Measurements from ENCODE around the gene WNK2.
"Not testable (repeated sequence)": the region's sequence is repeated elsewhere in the genome, so short reads cannot be mapped to it uniquely, and the experiment has no call there.

WNK2 gene

DNA sequence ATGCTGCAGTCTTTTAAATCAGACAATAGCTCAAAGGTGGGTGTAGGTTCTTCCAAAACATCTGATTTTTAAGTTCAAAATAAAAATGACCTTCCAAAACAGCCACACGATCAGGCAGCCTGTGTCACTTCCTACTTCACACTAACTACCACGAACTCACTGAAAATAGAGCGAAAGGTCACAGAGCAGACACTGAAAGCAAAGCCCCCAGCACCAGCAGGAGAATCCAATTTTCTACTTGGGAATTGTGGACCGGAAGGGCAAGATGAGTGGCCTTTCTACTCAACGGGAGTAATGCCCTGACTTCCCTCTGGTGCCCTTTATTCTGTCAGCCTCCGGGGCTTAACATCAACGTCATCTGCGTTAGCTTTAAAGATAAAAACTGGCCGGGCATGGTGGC lies 159.7 kb downstream of the WNK2 start:
- no peak for DNase-seq

DNA sequence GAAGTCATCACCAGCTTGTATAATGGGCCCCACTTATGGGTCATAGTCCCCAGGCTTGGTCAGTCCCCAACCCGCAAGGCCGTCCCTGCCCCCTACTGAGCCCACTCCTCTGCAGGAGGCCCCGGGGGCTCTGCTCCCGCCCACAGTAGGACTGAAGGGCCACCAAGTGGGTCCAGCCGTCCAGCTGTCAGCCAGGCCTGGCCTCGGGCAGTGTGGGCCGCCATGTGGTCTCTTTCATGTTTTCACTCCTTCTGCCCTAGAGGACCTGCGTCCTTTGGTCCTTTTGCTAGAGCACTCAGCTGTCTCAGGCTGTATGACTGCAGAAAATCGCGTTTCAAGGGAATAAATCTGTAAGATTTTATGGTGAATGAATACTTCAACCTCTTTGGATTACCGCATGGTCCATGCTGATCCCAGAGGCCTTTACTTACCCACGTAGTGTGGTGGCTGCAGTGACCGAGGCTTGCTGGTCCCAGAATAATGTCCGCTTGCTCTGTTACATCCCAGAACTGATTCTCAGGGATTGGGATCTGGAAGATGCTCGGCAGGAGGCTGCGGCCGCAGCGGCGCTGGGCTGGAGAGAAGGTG lies 161.8 kb downstream of the WNK2 start:
- no peak for DNase-seq

DNA sequence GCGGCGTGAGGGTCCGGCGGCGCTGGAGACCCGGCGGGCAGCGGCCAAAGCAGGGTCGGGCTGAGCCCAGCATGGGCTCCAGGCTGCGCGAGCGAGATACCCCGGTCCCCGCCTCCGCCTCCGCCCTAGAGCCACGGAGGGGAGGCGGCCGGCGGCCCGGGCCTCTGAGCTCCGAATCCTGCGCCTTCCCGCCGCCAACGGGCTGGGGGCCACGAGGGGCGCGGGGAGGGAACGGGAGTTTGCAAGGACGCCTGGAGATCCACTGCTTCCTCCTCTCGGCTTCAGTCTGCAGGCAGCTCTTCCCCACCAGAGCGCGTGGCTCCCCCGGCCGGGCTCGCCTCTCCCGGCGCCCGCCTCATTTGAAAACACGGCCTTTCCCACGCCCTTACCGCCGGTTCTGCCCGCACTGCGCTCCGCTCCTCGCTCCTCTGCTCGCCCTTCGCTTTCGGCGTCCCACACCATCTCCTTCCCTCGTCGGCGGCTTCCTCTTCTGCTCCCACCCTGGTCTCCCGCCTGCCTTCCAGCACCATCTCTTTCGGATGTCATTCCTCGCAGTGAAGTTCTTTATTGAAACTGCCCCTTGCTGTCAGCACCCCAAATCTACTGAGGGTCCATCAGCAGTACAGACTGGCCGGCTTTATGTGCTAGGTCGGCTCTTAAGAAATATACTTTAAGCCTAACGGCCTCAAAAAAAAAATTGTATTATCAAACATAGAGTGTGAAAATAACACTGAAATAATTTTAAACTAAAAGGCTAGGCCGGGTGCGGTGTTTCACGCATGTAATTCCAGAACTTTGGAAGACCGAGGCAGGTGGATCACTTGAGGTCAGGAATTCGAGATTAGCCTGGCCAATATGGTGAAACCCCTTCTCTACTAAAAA lies 162.5 kb downstream of the WNK2 start:
- no peak for DNase-seq

DNA sequence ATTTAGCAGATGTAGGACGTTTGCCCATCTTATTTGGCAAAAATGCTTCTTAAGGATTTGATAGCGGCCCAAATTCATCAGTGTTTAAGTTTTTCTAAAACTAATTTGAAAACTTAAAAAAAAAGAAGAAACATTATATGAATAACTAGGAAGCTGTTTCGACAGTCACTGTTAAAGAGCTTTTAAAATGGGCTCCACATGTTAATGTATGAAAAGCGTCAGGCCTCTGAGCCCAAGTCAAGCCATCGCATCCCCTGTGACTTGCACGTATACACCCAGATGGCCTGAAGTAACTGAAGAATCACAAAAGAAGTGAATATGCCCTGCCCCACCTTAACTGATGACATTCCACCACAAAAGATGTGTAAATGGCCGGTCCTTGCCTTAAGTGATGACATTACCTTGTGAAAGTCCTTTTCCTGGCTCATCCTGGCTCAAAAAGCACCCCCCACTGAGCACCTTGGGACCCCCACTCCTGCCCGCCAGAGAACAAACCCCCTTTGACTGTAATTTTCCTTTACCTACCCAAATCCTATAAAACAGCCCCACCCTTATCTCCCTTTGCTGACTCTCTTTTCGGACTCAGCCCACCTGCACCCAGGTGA lies 163.5 kb downstream of the WNK2 start:
- not testable (repeated sequence) for DNase-seq

DNA sequence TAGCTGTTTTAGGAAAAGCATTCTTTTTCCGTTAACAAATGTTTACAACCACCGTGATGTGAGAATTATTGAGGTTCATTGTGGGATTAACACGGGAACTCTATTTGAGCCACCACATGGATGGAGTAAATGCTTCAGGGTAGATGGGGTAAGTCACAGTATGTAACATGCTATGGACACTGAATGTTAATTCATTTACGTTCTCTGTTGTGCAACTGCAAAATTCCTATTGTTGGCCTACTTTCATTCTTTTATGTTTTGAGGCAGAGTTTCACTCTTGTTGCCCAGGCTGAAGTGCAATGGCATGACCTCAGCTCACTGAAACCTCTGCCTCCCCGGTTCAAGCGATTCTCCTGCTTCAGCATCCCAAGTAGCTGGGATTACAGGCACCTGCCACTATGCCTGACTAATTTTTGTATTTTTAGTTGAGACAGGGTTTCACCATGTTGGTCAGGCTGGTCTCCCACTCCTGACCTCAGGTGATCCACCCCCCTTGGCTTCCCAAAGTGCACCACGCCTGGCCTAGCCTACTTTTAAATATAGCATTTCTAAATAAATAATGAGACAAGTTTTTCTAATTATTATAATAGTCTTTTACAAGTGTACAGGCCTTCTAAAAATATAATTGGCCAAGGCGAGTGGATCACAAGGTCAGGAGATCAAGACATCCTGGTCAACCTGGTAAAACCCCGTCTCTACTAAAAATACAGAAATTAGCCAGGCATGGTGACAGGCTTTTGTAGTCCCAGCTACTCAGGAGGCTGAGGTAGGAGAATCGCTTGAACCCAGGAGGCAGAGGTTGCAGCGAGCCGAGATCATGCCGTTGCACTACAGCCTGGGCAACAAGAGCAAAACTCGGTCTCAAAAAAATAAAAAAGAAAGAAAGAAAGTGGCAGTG lies 169.7 kb downstream of the WNK2 start:
- DNase-seq = not testable (repeated sequence)

DNA sequence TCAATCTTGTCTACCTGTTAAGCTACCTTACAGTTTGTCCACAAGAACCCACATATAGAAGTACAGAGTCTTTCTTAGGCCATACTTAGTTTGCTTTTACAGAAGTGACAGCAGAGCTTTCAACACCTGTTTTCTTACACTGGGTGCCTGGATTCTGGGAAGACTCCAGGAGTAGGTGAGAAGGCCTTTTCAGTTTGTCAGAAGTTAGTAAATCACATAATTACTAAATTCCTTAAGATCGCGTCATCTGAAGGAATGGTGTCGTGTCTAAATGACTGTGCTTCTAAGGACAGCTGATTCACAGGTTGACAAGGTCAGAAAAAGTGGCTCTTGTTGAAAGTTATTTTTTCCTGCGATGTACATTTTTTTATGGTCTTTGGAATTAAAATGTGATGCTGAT lies 170.5 kb downstream of the WNK2 start:
- peak; percentile 4 for DNase-seq

DNA sequence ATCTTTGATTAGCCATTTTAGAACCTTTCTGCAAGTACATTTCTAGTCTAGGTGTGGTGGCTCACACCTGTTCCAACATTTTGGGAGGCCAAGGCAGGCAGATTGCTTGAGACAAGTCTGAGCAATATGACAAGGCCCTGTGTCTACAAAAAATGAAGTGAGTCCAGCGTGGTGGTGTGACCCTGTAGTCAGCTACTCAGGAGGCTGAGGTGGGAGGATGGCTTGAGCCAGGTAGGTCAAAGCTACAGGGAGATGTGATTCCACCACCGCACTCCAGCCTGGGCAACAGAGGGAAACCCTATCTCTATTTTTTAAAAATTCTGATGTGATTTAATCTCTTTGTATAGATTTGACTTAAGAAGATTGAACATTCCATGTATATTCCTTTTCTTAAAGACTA lies 171.9 kb downstream of the WNK2 start:
- no peak for DNase-seq

DNA sequence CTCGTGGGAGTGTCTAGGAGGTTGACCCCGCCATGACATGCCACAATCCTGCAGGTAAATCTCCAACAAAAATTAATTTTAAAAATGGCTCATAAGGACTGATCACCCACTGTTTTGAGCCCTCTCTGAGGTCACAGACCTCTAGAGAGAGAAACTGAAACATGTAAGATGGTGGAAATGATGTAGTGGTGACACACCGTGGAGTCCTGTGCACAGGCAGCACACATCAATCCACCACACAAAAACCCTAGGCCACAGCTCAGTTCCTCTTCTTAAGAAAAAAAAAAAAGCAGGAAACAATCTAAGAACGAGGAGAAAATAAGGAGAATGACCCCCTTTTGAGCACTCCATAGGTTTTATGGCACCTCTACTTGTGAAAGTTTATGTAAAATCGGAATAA lies 173.7 kb downstream of the WNK2 start:
- no peak for DNase-seq

DNA sequence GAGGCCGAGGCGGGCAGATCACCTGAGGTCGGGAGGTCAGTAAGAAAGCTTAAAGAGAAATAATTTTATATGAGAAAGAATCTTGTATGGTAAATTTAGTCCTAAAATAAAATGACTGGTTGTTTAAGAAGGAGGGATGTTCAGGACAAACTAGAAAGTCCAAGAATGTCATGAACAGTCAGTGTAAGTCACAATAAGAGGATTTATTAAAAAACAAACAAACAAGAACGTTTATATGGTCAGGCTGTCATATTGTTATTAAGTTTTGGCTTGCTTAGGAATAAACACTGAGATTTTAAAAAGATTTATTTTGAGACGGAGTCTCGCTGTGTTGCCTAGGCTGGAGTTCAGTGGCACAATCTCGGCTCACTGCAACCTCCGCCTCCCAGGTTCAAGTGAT lies 176.0 kb downstream of the WNK2 start:
- DNase-seq = not testable (repeated sequence)

DNA sequence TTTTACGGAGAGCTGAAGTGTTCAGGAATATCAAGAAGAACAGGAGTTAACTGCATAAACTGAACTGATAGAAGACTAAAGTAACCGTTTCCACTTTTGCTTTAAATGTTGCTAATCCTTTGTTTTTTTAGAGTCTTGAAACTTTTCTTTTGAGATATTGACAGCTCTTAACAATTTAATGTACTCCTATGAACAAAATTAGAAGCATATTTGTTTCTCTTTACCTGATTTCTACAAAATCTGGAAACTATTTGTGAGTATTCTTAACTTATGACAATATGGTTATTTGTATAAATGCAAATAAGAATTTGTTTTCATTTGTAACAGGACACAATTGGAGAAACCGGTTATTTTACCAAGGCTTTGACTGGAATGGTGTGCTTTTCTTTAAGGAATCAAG lies 178.1 kb downstream of the WNK2 start:
- DNase-seq = no peak

DNA sequence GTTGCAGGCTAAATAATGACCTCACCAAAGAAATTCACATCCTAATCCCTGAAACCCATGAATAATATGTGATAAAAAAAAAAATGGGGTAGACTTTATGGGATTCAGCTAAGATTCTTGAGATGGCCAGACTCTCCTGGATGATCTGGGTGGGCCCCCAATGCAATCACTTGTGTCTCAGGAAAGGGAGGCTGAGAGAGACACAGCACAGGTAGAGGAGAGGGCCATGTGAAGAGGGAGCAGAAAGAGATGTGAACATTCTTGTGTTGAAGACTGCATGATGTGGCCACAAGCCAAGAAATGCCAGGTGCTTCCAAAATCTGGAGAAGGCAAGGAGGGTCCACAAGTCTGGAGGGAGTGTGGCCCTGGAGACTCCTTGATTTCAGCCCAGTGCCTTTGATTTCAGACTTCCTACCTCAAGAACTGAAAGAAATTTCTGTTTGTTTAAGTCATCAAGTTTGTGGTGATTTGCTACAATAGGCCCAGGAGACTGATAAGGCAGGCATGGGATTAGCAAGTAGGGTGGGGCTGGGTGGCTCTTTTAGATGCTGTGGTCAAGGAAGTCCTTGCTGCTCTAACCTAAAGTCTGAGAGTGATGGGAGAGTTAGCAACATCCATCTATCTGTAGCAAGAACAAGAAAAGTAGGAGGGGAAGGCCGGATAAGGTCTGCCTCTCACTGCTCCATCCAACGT lies 180.9 kb downstream of the WNK2 start:
- no peak for DNase-seq

DNA sequence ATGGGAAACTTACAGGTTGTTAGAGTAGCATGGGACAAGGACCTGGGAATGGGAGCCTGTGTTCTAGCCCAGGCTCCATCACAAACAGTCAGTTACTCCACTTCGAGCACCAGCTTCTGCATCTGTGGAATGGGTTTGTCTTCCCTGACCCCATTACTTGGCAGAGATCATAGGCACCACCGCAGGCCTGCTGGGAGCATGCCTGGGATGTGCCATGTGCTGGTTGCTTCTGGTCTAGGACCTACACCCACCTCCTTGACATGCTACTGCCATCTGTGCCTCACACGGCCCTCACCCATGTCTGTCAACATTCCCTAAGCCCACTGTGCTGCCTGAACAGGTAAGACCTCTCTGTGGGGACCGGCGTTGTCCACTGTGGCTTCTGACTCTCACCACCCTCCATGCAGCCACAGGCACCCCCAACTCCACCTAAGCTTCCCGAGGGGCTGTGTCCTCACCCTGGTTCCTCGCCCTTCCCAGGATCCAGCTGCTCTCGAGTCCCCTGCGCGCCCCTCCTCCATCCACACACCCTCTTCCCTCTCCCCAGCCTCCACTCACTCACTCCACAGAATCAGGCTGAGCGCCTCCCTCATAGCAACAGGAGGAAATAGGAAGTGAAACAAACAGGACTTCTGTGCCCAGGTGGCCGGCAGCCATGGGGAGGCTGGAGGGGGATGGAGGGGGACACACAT lies 181.6 kb downstream of the WNK2 start:
- no peak for DNase-seq

DNA sequence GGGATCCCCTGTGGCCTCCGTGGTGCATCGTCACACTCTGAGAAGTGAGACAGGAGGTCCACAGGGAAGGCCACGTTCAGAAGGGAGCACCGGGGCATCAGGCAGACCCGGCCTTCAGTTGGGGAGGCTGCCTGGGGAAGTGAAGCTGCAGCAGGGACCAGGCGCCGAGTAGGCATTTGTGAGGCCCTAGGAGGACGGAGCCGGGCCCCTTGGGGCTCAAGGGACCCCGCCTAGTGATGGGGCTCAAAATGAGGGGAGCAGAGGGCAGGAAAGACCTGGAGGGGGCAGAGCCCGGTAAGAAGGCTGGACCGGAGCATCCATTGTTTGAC lies 182.1 kb downstream of the WNK2 start:
- DNase-seq = no peak

DNA sequence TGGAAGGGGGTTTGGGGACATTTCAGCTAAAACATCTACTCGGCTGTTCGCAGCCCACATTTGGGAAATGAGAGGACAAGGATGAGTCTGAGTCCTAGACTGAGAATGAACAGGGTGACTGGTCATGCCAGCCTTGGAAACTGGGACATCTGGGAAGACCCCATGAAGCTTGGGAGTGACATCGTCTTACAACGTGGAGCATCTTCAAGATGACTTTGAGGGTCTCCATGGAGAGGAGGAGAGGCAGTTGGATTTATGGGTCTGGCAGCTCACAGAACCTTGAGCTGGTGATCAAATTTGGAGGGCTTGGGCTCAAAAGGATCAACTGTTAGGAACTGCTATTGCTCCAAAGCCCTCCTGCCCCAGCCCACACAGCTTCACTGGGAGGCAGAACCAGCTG lies 182.5 kb downstream of the WNK2 start:
- DNase-seq = not testable (repeated sequence)

DNA sequence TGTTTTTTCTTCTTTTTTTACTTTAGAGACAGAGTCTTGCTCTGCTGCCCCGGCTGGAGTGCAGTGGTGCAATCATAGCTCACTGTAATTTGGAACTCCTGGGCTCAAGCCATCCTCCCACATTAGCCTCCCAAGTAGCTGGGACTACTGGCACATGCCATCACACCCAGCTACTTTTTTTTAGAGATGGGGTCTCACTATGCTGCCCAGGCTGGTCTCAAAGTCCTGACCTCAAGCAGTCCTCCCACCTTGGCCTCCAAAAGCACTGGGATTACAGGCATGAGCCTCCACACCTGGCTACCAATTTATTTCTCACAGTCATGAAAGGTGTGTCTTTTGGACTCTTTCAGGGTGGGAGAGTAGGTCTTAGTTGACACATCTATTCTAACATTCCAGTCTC lies 184.5 kb downstream of the WNK2 start:
- no peak for DNase-seq

DNA sequence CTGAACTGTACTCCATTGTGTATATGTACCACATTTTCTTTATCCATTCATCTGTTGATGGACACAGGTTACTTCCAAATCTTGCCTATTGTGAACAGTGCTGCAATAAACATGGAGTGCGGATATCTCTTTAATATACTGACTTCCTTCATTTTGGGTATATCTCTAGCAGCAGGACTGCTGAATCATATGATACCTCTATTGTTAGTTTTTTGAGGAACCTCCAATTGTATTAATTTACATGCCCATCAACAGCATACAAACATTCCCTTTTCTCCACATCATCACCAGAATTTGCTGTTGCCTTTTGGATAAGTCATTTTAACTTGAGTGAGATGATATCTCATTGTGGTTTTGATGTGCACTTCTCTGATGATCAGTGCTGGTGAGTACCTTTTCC lies 185.7 kb downstream of the WNK2 start:
- no peak for DNase-seq
